K562 (cell line): ENCODE results near the gene EYA2. TPM values are rescaled to one million over a fixed set of nuclear protein-coding genes. Genes with fewer than 3 reads are reported as not detected.

Experiments used
- ATAC-seq: fragments of 200-7000 bp; cut with Tn5 transposase; 3 replicates; pipeline ENCODE4 v1.9.1; 2020; ENCODE audit warnings: moderate library complexity
- BruUV-seq: library from RNA; stranded (reverse); fragments of 400-500 nt; replicated peaks from 2 replicates; lab custom pipeline; 2021; lab: Mats Ljungman, UMichigan
- CTCF ChIA-PET: fragments of 300-600 bp; formaldehyde crosslinking; extraction: SDS; loops from one replicate; lab custom pipeline; 2021; ENCODE audit warnings: low intra/inter-chr PET ratio; lab: Yijun Ruan, JAX
- POLR2A ChIA-PET: fragments of 300-600, 350-650 bp; sonication (Branson Sonifier 250); formaldehyde crosslinking; extraction: SDS; loops from one replicate; lab custom pipeline; 2021; ENCODE audit warnings: antibody characterized with exemption, inconsistent platforms; lab: Yijun Ruan, JAX
- DNase-seq, 4 experiments: peaks; one replicate each; pipeline versions ENCODE4 v3.0.0 to v3.0.0-alpha.2; 2011 to 2018; ENCODE audit warnings: low spot score in 3 of 4, mixed read lengths in 3 of 4; ENCODE audit errors: extremely low read depth in 1 of 4
- FAIRE-seq: peaks from 2 replicates; lab custom pipeline; 2011; peaks lifted over from hg19 to GRCh38; lab: Jason Lieb, UNC
- H2AFZ ChIP-seq: 2 replicates; pipeline ENCODE4 v1.6.0; 2011; ENCODE audit warnings: low read depth, low read length, control low read depth, inconsistent platforms
- H3K27ac ChIP-seq: fragments of 200-600 bp; 3 replicates; pipeline ENCODE4 v1.8.0; 2011; ENCODE audit warnings: low read depth, mild to moderate bottlenecking, control low read depth, inconsistent platforms, low read length, moderate library complexity, mixed read lengths; ENCODE audit errors: extremely low read depth
- H3K27me3 ChIP-seq, 2 experiments: fragments of 300-600 bp in 1 of 2; 2 replicates in 1 of 2; 3 replicates in 1 of 2; pipeline versions ENCODE4 v1.6.0 to v1.8.0; 2011; ENCODE audit warnings: inconsistent platforms in 2 of 2, low read length in 2 of 2, mild to moderate bottlenecking in 1 of 2, mixed read lengths in 1 of 2, moderate library complexity in 1 of 2; ENCODE audit not compliant: control insufficient read depth in 2 of 2, insufficient read depth in 2 of 2
- H3K36me3 ChIP-seq: fragments of 300-600 bp; 3 replicates; pipeline ENCODE4 v1.8.0; 2011; ENCODE audit warnings: mild to moderate bottlenecking, low read length, inconsistent platforms; ENCODE audit not compliant: control insufficient read depth, insufficient read depth
- H3K4me1 ChIP-seq, 2 experiments: fragments of 200-600 bp in 1 of 2; replicated peaks in 1 of 2; 2 replicates in 1 of 2; 3 replicates in 1 of 2; pipeline versions ENCODE4 v1.5.1 to v1.8.0; 2011; ENCODE audit warnings: inconsistent platforms in 2 of 2, low read length in 2 of 2, mild to moderate bottlenecking in 1 of 2, mixed read lengths in 1 of 2, moderate library complexity in 1 of 2; ENCODE audit not compliant: control insufficient read depth in 2 of 2, insufficient read depth in 2 of 2
- H3K4me2 ChIP-seq: 2 replicates; pipeline ENCODE4 v1.6.1; 2011; ENCODE audit warnings: low read length, control low read depth, inconsistent platforms, mixed read lengths; ENCODE audit not compliant: insufficient read depth
- H3K4me3 ChIP-seq: fragments of 200-600 bp; sonication (generic), shearing (Covaris generic); 2 replicates; pipeline ENCODE4 v1.5.1; 2016; ENCODE audit warnings: control low read depth, inconsistent platforms
- H3K79me2 ChIP-seq: fragments of 200-600 bp; 3 replicates; pipeline ENCODE4 v1.8.0; 2011; ENCODE audit warnings: low read length, inconsistent platforms; ENCODE audit not compliant: control insufficient read depth, insufficient read depth
- H3K9ac ChIP-seq, 2 experiments: 2 replicates each; pipeline versions ENCODE4 v1.6.0 to v1.6.1; 2011; ENCODE audit warnings: low read depth in 2 of 2, low read length in 2 of 2, control low read depth in 1 of 2, inconsistent platforms in 1 of 2, mild to moderate bottlenecking in 1 of 2, mixed read lengths in 1 of 2; ENCODE audit not compliant: insufficient read depth in 1 of 2
- H3K9me1 ChIP-seq: one replicate; pipeline ENCODE4 v1.6.0; 2011; ENCODE audit warnings: inconsistent platforms, mild to moderate bottlenecking, low read length, moderate library complexity; ENCODE audit not compliant: control insufficient read depth, insufficient read depth
- H3K9me3 ChIP-seq: replicated peaks from 2 replicates; pipeline ENCODE4 v1.5.1; 2011; ENCODE audit warnings: low read depth, low read length, inconsistent platforms; ENCODE audit not compliant: control insufficient read depth, insufficient read depth
- H4K20me1 ChIP-seq: replicated peaks from 2 replicates; pipeline ENCODE4 v1.6.1; 2011; ENCODE audit warnings: low read length, inconsistent platforms, mixed read lengths; ENCODE audit not compliant: control insufficient read depth, insufficient read depth
- CBX3 ChIP-seq, 2 experiments: IDR thresholded peaks; 1 replicate in 1 of 2; 2 replicates in 1 of 2; pipeline ENCODE4 v1.6.1; 2012; ENCODE audit warnings: inconsistent platforms in 2 of 2, low read length in 2 of 2, borderline replicate concordance in 1 of 2, control low read depth in 1 of 2
- CCAR2 ChIP-seq: fragments of 200-400 bp; formaldehyde crosslinking; IDR thresholded peaks from 2 replicates; pipeline ENCODE4 v1.6.1; 2017; ENCODE audit warnings: mild to moderate bottlenecking, low read depth, low read length
- FOXJ2 ChIP-seq: fragments of 200-800 bp; sonication (Bioruptor generic); IDR thresholded peaks from 2 replicates; pipeline ENCODE4 v1.6.1; 2016; ENCODE audit warnings: missing genetic modification characterization, missing compliant biosample characterization
- HMGN3 ChIP-seq: IDR thresholded peaks from 2 replicates; pipeline ENCODE4 v1.6.1; 2011; ENCODE audit warnings: borderline replicate concordance, low read depth, mild to moderate bottlenecking, mixed read lengths, low read length; ENCODE audit not compliant: insufficient read length; ENCODE audit errors: extremely low read depth
- KDM2B ChIP-seq: fragments of 250-450 bp; sonication (Bioruptor Pico); IDR thresholded peaks from 2 replicates; pipeline ENCODE4 v1.8.0; 2021; ENCODE audit warnings: mild to moderate bottlenecking, moderate library complexity
- KHSRP ChIP-seq: fragments of 450-650 bp; IDR thresholded peaks from 2 replicates; pipeline ENCODE4 v1.6.1; 2017
- NCOA6 ChIP-seq: fragments of 450-650 bp; IDR thresholded peaks from 2 replicates; pipeline ENCODE4 v1.6.1; 2017; ENCODE audit warnings: mild to moderate bottlenecking
- PHB ChIP-seq: fragments of 250-450 bp; sonication (Bioruptor Pico); IDR thresholded peaks from 2 replicates; pipeline ENCODE4 v1.5.0; 2021
- POLR2A ChIP-seq: fragments of 450-650 bp; conservative IDR thresholded peaks from 2 replicates; pipeline ENCODE4 v1.6.1; 2016
- SMARCE1 ChIP-seq: fragments of 450-650 bp; IDR thresholded peaks from 2 replicates; pipeline ENCODE4 v1.7.1; 2016; ENCODE audit warnings: mild to moderate bottlenecking
- TCF3 ChIP-seq: sonication (generic); formaldehyde crosslinking; IDR thresholded peaks from 2 replicates; pipeline ENCODE4 v1.4.0; 2020; ENCODE audit warnings: mild to moderate bottlenecking, missing genetic modification reagents
- TEAD1 ChIP-seq, 2 experiments: fragments of 450-650 bp in 1 of 2; sonication (generic) in 1 of 2; formaldehyde crosslinking; IDR thresholded peaks; 2 replicates each; pipeline versions ENCODE4 v1.4.0 to v1.8.0; 2020 to 2022; ENCODE audit warnings: mild to moderate bottlenecking in 2 of 2, missing genetic modification reagents in 1 of 2
- U2AF1 ChIP-seq: fragments of 200-400 bp; formaldehyde crosslinking; optimal IDR thresholded peaks from 2 replicates; pipeline ENCODE3; 2017; ENCODE audit warnings: mild to moderate bottlenecking, low read depth, low read length, moderate library complexity
- ZBTB7A ChIP-seq: IDR thresholded peaks from 2 replicates; pipeline ENCODE4 v1.6.1; 2011; ENCODE audit warnings: low read depth, mild to moderate bottlenecking, low read length, moderate library complexity, borderline replicate concordance; ENCODE audit not compliant: control insufficient read depth
- ZNF3 ChIP-seq: fragments of 250-450 bp; sonication (Bioruptor Pico); IDR thresholded peaks from 2 replicates; pipeline ENCODE4 v1.5.0; 2021; ENCODE audit warnings: mild to moderate bottlenecking, moderate library complexity
- ZNF79 ChIP-seq: fragments of 250-450 bp; sonication (Bioruptor Pico); IDR thresholded peaks from 2 replicates; pipeline ENCODE4 v1.4.0; 2020; ENCODE audit warnings: low read depth, mild to moderate bottlenecking, moderate library complexity
- WGBS: fragments of 100-300 bp; shearing (Covaris generic); methylation state at CpG from one replicate; pipeline ENCODE4 v1.1.6; 2016; ENCODE audit warnings: low coverage, mixed read lengths; ENCODE audit not compliant: insufficient coverage; ENCODE audit errors: missing lambda C conversion rate; 5-methylcytosine and 5-hydroxymethylcytosine counted together
- in situ Hi-C: fragments of 300-500 bp; cut with MboI; formaldehyde crosslinking; loops from 4 replicates; pipeline ENCODE4 v1.15.0; 2018; ENCODE audit warnings: inconsistent platforms, mixed read lengths
- intact Hi-C: fragments of 100-400 bp; cut with micrococcal nuclease; formaldehyde crosslinking; loops from 2 replicates; pipeline ENCODE4 v1.14.2; 2022
- polyA plus RNA-seq, 8 experiments: library from polyadenylated mRNA; depleted of rRNA in 4 of 8; stranded (reverse) in 5 of 8; unstranded in 3 of 8; fragments of >200 nt; fragmentation: Nextera tagmentation in 2 of 8; fragmentation: Illumina TruSeq in 1 of 8; extraction: Ambion mirVana in 2 of 8; extraction: Trizol in 1 of 8; gene quantifications; 2 replicates each; pipeline versions ENCODE4 v1.2.1 to v1.2.3, GENCODE V29; 2011 to 2014; ENCODE audit warnings: inconsistent platforms in 1 of 8, missing spikeins in 1 of 8
- total RNA-seq, 7 experiments: library from RNA; depleted of rRNA in 6 of 7; stranded (reverse); fragments of >200 nt in 6 of 7; fragmentation: Illumina TruSeq in 2 of 7; extraction: Trizol in 2 of 7; gene quantifications; 2 replicates each; pipeline versions ENCODE4 v1.2.1 to v1.2.3, GENCODE V29; 2011 to 2021; ENCODE audit warnings: low replicate concordance in 1 of 7
- TF ChIP-seq, protein P1 (sequence below): fragments of 250-450 bp; sonication (Bioruptor Pico); IDR thresholded peaks from 2 replicates; pipeline ENCODE4 v1.8.0; 2022; ENCODE audit warnings: inconsistent platforms, mild to moderate bottlenecking, moderate library complexity, borderline replicate concordance
- TF ChIP-seq, protein P2 (sequence below): fragments of 250-450 bp; sonication (Bioruptor Pico); IDR thresholded peaks from 2 replicates; pipeline ENCODE4 v1.4.0; 2020; ENCODE audit warnings: mild to moderate bottlenecking, moderate library complexity
- TF ChIP-seq, protein P3 (sequence below): fragments of 250-450 bp; sonication (Bioruptor Pico); IDR thresholded peaks from 2 replicates; pipeline ENCODE4 v1.8.0; 2021; ENCODE audit warnings: mild to moderate bottlenecking, moderate library complexity

The EYA2 gene
- total and polyA plus RNA-seq, 9 of the 15 experiments (the other 6 are each of a cell fraction or from before 2014, with no cell fraction given): 0.03 TPM; not detected in 8

DNA sequence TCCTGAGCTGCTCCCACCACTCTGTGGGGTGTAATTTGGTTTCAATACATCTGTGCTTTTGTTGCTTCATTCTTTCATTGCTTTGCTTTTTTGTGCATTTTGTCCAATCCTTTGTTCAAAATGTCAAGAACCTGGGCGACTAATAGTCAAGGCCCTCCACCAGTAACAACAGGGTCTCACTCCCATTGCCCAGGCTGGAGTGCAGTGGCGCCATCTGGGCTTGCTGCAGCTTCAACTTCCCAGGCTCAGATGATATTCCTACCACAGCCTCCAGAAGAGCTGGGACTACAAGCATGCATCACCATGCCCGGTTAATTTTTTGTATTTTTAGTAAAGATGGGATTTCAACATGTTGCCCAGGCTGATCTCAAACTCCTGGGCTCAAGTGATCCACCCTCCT is 169.2 kb downstream of the EYA2 start (continued):
- TF ChIP-seq, protein P1, sequence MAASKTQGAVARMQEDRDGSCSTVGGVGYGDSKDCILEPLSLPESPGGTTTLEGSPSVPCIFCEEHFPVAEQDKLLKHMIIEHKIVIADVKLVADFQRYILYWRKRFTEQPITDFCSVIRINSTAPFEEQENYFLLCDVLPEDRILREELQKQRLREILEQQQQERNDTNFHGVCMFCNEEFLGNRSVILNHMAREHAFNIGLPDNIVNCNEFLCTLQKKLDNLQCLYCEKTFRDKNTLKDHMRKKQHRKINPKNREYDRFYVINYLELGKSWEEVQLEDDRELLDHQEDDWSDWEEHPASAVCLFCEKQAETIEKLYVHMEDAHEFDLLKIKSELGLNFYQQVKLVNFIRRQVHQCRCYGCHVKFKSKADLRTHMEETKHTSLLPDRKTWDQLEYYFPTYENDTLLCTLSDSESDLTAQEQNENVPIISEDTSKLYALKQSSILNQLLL: no peak
- TF ChIP-seq CBX3 (IDR thresholded peaks at IDR 0.05; ENCODE audit: borderline replicate concordance in 1 of 2, low read length in 2 of 2): no peak

DNA sequence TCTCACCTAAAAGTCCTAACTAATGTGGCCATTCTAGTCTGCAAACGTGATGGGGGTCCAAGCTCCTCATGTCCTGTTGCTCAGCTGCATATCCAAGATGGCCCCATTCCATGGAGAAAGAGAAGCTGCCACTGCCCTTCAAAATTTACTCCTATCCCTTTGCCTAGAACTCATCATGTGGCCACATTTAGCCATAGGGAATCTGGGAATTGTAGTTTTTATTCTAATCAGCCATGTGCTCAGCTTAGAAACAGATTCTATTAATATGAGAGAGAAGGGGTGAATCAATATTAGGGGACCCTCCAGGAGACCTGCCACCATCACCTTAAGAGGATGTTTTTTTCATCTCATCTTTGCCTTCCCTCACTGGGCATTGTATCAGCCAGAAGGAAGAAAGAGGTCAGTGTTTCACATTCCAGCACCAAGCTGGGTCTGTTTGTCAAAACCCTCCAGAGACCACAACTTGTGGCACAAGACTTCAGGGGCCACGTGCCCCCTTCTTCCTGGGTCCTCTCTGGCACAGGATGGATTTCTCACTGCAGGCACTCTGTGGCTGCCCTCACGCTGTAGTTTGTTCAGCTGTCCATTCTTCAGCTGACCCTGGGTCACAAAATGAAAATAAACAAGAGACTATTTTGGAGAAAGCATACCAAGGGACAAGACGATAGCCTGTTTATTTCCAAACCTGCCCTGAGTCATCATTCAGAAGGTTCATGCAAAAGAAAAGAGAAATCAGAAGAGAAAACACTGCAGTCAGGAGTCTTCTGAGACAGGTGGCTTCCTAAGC is 172.0 kb downstream of the EYA2 start:
- H2AFZ ChIP-seq: no peak overlapping the region
- no peaks in the 10 kb centered on the region for H4K20me1 ChIP-seq
- H3K9me1 ChIP-seq: no peaks in the 10 kb centered on the region
- POLR2A ChIA-PET: no interaction called here
- no TSS peak for BruUV-seq
- no peaks in the 10 kb centered on the region for H3K4me1 ChIP-seq
- H3K27me3 ChIP-seq: peaks cover 0 to 11% of the 10 kb centered on the region in 2 experiments; a peak in 2 of 5 replicates
- H3K4me3 ChIP-seq: no peak overlapping the region
- ATAC-seq (no peak), FAIRE-seq (no peak), DNase-seq (no peak)
- no peak overlapping the region for H3K4me2 ChIP-seq
- no peak overlapping the region for H3K9ac ChIP-seq
- 0% methylated on average over 4 of the region's 4 CpGs for WGBS
- peaks cover 7% of the 10 kb centered on the region for H3K9me3 ChIP-seq
- CTCF ChIA-PET: no interaction called here
- in situ Hi-C loops (no loop called here), intact Hi-C loops (no loop called here)
- no peaks in the 10 kb centered on the region for H3K36me3 ChIP-seq
- H3K79me2 ChIP-seq: no peaks in the 10 kb centered on the region
- H3K27ac ChIP-seq: no peak overlapping the region
- no peak for TF ChIP-seq PHB (CRISPR knock-in tag)
- no peak for TF ChIP-seq FOXJ2
- TF ChIP-seq ZNF79 (CRISPR knock-in tag): no peak
- TF ChIP-seq CCAR2: no peak
- TF ChIP-seq, protein P2, sequence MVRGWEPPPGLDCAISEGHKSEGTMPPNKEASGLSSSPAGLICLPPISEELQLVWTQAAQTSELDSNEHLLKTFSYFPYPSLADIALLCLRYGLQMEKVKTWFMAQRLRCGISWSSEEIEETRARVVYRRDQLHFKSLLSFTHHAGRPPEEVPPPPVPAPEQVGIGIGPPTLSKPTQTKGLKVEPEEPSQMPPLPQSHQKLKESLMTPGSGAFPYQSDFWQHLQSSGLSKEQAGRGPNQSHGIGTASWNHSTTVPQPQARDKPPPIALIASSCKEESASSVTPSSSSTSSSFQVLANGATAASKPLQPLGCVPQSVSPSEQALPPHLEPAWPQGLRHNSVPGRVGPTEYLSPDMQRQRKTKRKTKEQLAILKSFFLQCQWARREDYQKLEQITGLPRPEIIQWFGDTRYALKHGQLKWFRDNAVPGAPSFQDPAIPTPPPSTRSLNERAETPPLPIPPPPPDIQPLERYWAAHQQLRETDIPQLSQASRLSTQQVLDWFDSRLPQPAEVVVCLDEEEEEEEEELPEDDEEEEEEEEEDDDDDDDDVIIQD (CRISPR knock-in tag): no peak
- TF ChIP-seq KHSRP: no peak
- TF ChIP-seq NCOA6: no peak
- no peak for TF ChIP-seq TCF3 (CRISPR knock-in tag)
- no peak for TF ChIP-seq TEAD1 (CRISPR knock-in tag; IDR thresholded peaks at IDR 0.05)
- TF ChIP-seq ZBTB7A: no peak
- TF ChIP-seq KDM2B (CRISPR knock-in tag): no peak
- TF ChIP-seq, protein P3, sequence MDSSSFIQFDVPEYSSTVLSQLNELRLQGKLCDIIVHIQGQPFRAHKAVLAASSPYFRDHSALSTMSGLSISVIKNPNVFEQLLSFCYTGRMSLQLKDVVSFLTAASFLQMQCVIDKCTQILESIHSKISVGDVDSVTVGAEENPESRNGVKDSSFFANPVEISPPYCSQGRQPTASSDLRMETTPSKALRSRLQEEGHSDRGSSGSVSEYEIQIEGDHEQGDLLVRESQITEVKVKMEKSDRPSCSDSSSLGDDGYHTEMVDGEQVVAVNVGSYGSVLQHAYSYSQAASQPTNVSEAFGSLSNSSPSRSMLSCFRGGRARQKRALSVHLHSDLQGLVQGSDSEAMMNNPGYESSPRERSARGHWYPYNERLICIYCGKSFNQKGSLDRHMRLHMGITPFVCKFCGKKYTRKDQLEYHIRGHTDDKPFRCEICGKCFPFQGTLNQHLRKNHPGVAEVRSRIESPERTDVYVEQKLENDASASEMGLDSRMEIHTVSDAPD (CRISPR knock-in tag): no peak
- TF ChIP-seq HMGN3: no peak
- no peak for TF ChIP-seq U2AF1
- no peak for TF ChIP-seq SMARCE1
- no peak for TF ChIP-seq ZNF3
- TF ChIP-seq POLR2A: no peak
